HG03039 (cell line): ENCODE data around the gene ARHGAP29.

Experiments used
- ATAC-seq: cut with Tn5 transposase; IDR thresholded peaks from one replicate; pipeline ENCODE4 v1.9.1; 2021; ENCODE audit warnings: mild to moderate bottlenecking, moderate library complexity; ENCODE audit not compliant: unreplicated experiment

Gene ARHGAP29, protein sequence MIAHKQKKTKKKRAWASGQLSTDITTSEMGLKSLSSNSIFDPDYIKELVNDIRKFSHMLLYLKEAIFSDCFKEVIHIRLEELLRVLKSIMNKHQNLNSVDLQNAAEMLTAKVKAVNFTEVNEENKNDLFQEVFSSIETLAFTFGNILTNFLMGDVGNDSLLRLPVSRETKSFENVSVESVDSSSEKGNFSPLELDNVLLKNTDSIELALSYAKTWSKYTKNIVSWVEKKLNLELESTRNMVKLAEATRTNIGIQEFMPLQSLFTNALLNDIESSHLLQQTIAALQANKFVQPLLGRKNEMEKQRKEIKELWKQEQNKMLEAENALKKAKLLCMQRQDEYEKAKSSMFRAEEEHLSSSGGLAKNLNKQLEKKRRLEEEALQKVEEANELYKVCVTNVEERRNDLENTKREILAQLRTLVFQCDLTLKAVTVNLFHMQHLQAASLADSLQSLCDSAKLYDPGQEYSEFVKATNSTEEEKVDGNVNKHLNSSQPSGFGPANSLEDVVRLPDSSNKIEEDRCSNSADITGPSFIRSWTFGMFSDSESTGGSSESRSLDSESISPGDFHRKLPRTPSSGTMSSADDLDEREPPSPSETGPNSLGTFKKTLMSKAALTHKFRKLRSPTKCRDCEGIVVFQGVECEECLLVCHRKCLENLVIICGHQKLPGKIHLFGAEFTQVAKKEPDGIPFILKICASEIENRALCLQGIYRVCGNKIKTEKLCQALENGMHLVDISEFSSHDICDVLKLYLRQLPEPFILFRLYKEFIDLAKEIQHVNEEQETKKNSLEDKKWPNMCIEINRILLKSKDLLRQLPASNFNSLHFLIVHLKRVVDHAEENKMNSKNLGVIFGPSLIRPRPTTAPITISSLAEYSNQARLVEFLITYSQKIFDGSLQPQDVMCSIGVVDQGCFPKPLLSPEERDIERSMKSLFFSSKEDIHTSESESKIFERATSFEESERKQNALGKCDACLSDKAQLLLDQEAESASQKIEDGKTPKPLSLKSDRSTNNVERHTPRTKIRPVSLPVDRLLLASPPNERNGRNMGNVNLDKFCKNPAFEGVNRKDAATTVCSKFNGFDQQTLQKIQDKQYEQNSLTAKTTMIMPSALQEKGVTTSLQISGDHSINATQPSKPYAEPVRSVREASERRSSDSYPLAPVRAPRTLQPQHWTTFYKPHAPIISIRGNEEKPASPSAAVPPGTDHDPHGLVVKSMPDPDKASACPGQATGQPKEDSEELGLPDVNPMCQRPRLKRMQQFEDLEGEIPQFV

DNA sequence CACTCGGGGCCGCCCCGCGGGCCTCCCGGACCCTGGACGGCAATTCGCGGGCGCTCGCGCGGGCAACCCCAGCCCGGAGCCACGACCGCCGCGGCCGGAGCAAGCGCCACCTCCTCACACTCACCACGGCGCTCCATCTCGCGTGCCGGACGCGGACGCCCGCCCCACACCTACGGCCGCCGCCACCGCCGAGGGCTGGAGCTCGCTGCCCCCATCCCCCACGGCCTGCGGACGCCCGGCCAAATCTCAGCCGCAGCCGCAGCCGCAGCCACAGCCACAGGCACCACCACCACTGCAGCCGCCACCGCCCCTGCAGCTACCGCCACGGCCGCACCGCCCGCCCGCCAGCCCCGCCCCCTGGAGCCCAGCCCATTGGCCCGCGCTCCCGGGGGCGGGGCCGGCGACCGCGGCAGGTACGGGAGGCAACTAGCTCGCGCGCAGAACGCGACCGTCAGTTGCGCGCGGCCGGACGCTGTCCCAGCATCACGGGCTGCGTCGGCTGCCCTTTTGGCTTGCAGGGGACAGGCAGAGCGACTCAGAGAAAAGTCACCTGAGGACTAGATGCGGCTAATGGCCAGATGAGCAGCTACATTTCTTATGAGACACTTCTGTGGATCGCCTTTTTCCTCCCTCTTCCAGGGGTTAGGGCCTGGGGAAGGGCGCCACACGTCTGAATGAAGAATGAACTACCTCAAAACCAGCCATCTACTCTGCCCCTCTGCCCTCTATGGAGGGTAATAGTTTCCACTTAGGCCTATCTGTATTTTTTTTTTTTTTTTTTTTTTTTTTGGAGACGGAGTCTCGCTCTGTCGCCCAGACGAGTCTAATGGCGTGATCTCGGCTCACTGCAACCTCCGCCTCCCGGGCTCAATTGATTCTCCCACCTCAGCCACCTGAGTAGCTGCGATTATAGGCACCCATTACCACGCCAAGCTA, at the start of gene ARHGAP29:
Gene ARHGAP29 (minus strand): TSS at position 294 of the 936 bp plus-strand sequence. CDS start 5,973 bp downstream, outside the sequence.
- peak; percentile 83 for ATAC-seq

DNA sequence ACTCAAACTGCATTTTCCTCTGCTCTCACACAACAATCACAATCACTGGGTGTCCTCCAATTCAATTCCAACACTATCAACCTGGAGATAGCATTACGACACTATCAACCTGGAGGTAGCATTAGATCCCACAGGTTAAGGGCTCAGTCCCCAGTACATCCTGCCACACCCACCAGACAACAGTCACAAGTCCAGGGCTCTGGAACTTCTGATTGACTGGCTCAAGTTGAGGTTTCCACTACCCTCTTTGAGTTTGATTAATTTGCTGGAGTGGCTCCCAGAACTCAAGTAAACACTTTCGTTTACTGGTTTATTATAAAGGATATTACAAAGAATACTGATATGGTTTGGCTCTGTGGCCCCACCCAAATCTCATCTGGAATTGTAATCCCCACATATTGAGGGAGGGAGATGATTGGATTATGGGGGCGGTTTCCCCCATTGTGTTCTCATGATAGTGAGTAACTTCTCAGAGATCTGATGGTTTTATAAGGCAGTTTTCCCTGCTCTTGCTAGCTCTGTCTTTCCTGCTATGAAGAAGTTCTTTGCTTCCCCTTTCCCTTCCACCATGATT, 49.6 kb upstream of the ARHGAP29 start:
- ATAC-seq, result no peak

DNA sequence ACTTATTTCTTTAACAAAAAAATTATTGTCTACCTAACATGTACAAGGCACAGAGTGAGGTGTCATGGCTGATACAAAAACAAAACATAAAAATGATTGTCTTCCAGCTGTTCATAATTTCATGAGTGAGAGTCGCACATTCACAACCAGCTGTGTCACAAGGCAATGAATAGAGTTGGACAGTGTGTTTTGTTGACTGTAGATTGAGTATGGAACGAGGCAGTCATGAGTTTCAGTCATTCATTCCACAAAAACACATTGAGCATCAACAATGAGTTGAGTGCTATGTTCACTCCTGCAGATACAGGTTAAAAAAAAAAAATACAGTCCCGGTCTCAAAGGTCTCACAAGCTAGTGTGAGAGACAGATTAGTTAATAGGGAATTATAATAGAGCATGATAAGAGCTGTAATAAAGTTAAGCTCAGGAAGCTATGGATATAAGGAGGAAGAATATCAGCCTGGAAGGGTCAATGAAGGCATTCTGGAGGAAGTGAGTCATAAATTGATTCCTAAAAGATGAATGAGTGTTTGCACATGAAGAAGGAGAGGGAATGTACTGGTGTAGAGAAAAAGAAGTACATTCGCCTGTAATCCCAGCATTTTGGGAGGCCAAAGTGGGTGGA, 47.8 kb upstream of the ARHGAP29 start:
- no peak for ATAC-seq

DNA sequence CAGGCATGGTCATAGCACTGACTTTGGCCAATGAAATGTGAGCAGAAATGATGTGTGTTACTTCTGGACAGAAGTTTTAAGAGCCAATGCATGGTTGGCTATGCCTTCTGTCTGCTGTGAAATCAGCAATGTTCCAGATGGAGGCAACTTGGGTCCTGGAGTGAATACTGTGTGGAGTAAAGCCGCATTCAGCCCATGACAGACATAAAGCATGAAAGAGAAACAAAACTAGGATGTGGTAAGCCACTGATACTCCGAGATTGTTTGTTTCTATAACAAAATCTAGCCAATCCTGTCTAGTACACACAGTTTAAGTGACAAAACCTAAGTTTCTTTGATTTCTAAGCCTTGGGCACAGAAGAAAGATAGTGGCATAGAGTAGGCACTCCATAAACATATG, 47.1 kb upstream of the ARHGAP29 start:
- ATAC-seq, result no peak

DNA sequence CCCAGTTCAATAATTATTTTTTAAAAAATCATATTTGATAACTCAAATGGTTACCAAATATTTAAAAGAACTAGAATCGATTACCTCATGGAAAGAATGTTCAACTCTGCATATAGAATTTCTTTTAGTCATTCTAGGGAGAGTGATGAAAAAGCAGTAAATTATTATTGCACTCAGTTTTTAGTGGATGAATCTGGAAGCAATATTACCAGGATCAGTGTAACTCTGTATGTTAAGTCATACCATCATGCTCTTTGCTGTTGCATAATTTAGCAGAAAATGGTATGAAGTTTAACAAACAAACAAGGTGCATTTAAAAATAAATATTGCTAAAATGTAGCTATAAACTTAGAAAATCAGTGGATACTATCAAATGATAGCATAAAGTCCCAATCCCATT, 46.1 kb upstream of the ARHGAP29 start:
- no peak for ATAC-seq

DNA sequence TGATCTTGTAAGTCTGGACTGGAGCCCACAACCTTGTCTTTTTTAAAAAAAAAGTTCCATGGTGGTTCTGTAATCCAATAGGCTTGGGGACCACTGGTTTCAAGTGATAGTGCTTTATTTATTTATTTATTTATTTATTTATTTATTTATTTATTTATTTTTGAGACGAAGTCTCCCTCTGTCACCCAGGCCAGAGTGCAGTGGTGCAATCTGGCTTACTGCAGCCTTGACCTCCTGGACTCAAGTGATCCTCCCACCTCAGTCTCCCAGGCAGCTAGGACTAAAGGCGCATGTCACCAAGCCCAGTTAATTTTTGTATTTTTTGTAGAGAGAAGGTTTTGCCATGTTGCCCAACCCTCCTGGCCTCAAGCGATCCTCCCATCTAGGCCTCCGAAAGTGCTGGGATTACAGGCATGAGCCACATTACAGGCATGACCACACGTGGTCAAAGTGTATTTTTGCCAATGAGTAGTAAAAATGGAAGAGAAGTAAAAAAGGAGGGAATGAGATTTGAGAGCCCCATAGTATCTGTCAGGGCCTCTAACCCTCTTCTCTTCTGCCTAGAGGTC, 44.8 kb upstream of the ARHGAP29 start:
- no peak for ATAC-seq

DNA sequence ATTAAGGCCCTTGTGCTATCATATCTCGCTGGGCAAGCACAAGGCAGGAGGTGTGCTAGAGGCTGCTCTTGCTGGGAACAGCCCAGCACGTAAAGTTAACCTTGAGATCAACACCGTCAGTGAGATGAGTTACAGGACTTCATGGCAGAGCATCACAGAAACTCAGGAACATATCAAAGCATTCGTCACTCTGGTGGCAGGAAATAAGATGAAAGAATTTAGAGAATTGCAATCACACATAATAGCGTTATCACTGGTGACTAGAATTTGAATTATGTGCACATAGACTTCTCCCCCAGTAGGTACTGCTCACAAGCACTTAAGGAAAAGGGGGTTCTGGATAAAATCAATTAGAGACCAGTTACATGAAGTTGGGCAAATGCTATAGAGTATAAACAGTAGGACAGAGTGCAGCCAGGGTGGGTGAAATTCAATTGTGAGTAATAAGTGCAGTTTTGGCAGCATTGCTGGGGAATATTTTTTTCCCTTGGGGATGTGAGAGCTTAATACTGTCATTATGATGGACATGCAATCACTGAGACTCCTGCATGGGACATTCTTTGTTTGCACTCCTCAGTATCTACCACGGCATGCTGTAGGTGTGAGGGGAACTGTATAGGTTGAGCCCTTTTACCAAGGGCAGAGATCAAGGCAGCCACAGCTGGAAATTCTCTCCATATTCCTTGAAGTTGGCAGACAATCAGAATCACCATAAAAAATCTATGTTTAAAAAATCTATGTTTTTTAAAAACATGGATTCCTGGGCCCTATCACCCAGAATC, 44.2 kb upstream of the ARHGAP29 start:
- ATAC-seq, result no peak

DNA sequence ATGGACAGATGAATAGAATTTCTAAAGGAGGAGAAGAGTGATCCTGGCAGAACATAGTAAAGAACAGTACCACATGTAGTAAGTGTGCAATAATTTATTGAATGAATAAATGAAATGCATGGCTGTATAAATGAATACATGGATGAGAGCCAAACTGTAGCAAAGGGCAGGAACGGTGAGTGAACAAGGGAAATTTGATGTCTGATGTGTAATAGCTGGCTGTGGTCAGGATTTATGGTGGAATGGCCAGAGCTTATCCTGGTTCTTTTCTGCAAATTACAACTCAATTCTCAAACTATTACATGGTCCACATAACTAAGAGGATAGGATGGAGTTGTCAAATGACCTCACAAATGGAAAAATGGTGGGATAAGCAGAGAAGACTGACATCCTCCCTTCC, 43.2 kb upstream of the ARHGAP29 start:
- no peak for ATAC-seq

DNA sequence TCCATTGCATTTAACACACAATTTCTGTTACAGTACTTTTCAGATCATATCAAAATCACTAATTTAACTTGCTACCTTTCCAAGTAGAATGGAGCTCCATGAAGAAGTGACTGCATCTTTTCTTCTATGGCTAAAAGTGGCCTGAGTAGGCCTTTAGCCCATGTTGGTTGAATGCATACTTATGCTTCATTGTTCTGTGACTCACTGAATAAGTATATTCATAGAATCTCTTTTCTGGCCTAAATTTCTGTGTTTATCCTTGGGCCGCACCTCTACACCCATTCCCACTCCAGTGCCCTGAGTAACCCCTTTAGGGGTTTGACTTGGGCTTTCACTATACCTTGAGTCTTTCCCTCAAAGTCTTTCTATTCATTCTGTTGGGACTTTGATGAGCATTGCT, 42.1 kb upstream of the ARHGAP29 start:
- ATAC-seq, result no peak

DNA sequence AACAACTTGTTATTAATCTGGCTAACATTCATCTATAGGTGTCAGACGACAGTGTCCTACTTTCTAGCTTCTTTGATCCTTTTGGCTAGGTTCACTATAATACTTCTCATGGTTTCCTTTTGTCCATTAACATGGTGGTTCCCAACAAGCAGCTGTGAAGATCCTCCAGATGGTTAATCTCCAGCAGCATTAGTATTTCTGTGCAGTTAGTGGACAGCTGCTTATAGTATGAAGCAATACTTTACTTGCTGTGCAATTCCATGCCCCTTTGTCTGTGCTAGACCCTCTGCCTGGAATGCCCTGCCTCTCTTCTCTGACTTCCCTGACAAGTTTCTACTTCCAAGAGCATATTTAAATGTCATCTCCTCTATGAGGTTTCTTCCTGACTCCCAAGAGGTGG, 41.7 kb upstream of the ARHGAP29 start:
- no peak for ATAC-seq

DNA sequence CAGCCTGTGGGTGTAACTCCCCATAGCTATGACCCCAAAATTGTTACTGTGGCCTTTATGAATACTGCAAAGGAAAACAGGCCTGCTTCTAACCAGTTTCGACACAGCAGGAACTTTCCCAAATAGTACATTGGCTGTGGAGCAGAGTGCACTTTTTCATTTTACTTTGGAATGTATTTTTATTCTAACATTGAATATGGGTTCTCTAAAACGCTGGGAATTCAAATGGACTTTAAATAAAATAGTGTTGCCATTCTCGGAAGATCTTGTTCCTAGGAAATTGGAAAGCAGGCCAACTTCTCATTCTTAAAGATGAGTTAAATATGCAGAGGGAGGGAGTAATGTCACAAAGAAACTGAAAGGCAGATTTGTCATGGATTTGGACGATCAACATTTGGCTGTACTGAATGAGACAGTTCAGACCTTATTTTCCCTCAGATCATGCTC, 39.6 kb upstream of the ARHGAP29 start:
- ATAC-seq, result no peak

DNA sequence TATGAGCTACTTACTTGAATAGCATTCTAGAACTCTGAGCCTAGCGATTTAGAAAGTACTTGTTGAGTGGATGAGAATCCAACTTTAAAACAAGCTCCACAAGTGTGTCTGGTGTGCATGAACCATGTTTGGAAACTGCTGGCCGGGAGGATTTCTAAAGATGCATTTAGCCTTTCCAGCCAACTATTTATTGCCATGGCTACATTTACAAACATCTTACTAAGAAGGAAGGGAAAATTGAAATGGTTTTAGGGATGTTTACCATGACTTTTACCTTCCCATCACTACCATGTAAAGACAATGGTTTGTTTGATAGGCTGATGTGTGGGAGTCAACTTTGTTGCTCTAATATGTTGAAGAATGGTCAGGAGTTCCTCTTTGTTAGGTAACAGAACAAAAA, 37.7 kb upstream of the ARHGAP29 start:
- ATAC-seq, result no peak

DNA sequence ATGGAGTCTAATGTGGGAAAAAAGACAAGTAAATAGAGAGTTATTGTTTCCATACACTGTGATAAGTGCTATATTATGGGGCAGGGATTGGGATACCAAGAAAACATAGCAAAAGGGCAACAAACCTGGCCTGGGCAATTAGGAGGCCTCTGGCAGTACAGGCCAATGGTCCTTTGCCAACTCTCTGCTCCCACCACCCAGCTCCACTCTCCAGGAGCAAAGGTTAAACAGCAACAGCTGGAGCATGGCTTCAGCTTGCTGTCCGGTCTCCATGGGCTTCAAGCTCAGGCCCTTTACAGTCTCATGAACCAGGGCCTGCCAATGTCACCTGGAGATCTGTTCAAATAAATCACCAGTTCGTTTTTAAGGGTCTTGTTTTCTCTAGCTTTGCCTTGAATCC, 37.2 kb upstream of the ARHGAP29 start:
- no peak for ATAC-seq

DNA sequence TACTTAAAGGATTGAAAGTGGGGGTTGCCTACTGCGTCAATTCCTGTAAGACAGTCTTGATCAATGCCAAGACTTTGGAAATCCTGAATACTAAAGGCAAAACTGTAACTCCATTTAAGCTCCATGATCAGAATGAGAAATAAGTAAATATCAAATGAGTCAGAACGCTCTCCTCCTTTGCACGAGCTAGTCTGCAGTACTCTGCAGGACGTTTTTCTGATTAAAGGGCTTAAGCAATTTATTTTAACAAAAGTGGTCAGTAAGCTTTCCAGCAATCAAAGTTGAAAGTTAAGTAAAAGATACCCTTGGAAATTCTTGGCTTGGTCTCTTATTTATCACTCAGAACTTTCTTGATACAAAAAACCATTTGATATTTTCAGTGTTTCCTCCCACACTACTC, 35.7 kb upstream of the ARHGAP29 start:
- no peak for ATAC-seq

DNA sequence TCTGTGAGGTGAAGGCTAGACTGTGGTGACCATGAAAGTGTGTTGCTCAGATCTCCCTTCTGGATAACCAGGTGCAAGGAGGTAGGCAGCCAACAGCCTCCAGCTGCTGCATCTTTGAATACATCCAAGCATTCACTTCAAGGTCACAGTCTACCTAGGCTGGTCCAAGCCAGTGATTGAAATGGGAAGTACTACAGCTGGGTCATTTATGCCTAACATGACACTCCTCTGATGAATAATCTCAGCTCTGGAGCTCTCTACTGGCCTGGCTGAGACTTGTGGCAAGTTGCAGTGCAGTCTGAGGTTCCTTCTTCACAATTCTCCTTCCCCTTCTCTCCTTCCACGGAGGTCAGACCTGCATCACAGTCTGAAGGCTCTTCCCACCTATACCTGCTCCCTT, 35.0 kb upstream of the ARHGAP29 start:
- no peak for ATAC-seq

DNA sequence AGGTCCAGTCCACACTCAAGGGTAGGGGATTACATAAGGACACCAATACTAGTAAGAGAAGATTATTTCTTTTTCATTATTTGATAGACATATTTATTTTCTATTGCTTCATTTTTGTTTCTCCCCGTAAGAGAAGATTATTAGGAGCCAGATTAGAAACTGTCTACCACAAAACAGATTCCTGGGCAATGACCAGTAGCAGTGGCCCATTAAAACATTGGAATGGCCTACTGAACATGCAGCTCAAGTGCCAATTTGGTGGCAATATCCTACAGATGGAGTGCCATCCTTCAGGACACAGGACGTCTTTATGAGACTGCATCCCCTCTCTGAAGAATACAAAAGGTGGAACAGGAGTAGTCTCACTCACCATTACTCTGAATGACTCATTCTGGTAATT, 34.0 kb upstream of the ARHGAP29 start:
- ATAC-seq, result no peak

DNA sequence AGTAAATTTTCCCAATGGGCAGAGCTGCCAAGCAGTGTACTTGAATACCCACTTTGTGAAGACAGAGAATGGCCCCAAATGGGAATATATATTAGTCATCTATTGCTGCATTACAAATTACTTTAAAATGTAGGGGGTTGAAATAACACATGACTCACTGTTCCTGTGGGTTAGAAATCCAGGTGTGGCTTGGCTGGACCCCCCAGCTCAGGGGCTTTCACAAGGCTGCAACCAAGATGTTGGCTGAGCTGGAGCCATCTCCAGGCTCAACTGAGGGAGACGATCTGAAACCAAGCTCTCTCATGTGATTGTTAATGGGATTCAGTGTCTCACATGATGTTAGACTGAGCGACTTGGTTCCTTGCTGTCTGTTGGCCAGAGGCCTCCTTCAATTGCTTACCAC, 33.4 kb upstream of the ARHGAP29 start:
- no peak for ATAC-seq

DNA sequence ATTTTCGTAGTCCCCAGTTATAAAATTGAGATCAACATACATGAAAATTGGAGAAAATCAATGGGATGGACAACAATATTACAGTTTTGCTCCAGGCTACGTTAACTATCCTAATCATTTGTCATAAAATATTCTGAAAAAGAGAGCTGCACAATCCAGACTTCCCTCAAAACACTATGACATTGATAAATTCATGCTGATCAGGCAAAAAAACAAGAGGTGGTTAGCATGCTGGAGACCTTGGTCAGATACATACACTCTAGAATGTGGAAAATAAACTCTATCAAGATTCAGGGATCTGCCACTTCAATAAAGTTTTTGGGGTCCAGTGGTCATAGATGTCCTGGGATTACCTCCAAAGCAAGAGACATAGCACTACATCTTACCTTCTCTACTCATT, 32.5 kb upstream of the ARHGAP29 start:
- no peak for ATAC-seq
